Medulla oblongata (tissue), 1 donor: ENCODE results near the gene KIF6.
A peak's percentile ranks its signal among the peaks of the same experiment; 100 is the strongest.

Source experiments
- DNase-seq: peaks from one replicate; pipeline ENCODE4 v3.0.0-alpha.2; 2015; ENCODE audit errors: extremely low spot score

KIF6 gene

DNA sequence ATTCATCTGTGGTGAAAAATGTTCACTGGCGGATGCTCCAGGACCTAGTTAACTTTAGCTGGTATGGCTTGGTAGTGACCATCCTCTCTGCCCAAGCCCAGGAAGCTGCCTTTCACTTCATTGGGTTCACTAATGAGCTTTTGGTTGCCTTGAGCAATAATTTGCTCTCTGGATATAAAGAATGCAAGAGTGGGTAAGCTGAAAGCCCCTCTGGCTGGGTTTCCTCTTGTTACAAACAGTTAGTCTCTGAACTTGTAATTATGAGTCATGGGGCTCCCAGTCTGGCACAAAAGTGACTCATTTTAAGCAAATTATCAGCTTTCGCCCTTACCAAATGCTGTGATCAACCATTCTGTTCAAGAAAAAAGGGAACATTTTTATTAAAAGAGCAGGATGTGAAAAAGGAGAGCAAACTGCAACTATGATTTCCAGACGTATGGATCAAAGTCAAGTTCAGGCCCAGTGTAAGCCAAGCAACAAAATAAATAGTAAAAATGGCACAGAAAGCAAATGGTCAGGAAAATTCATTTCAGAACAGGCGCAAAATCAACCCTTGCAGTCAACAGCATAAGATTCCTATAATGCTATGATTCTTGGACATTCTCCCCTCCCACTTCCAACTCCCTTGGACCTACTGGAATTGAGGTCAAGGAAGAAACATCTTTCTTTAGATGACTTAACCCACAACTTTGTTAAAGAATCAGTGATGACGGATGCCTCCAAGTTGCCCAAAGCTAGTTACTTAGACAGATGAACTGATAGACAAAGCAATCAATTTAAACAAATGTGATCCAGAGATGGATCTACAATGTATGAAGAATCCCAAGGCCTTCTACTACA lies 272.7 kb downstream of the KIF6 start:
- no peak for DNase-seq

GRCh38 chr6:39451831-39452230 lies 273.4 kb downstream of the KIF6 start:
- no peak for DNase-seq

GRCh38 chr6:39449022-39449421 lies 276.2 kb downstream of the KIF6 start:
- no peak for DNase-seq

DNA sequence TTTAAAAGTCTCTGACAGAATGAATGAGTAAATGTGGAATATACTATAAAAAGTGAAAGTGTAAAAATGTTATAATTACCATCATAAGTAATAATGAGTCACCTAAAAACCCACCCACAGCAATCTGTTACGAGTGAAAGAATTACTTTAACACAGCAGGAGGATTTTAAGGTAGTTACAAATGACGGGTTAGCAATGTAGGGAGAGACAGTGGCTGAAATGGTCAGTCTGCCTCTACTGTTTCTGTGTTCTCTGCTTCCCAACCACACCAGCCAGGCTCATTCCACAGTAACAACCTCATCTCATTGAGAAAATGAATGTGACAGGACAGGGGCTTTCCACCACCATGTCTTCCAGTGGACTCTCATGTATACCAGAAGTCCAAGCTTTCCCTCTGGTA lies 278.3 kb downstream of the KIF6 start:
- no peak for DNase-seq

GRCh38 chr6:39445667-39446066 lies 279.5 kb downstream of the KIF6 start:
- no peak for DNase-seq

DNA sequence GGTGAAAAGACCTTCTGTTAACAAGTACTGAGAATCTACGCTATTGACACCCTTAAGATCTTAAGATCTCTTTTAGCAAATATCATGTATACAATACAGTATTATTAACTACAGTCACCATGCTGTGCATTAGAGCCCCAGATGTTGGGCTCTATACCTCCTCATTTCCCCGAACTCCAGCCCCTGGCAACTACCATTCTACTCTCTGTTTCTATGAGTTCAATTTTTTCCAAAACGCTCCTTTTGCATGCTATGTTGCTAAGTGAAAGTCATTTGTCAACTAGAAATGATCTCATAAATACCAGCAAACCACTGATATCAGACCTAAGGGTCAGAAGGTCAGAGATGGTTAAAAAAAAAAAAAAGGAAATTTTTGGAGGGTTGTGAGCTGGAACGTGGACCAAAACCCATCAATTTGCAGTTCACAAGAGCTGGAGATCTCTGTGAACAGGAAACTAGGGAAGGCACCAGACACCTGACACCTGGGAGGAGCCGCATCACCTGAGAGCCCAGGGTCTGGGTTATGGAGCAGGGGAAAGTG lies 280.7 kb downstream of the KIF6 start:
- no peak for DNase-seq

GRCh38 chr6:39441986-39442385 lies 283.2 kb downstream of the KIF6 start:
- DNase-seq = no peak

DNA sequence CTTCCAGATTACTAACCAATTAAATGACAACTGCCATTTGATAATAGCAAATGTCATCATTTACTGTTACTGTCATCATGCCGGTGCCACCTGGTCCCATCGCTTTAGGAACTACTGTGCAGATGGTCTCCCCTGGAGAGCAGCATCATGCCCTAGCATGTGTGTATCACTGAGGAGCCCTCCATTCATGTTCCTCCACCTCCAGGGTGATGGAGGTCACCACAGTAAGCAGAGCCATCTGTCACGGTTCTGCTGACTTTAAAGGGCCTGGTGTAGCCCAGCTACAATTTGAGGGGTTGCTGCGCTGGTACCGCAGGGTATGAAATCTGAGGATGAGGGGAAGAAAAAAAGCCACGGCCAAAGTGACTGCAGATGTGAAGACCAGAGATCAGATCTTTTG lies 283.9 kb downstream of the KIF6 start:
- DNase-seq = no peak

DNA sequence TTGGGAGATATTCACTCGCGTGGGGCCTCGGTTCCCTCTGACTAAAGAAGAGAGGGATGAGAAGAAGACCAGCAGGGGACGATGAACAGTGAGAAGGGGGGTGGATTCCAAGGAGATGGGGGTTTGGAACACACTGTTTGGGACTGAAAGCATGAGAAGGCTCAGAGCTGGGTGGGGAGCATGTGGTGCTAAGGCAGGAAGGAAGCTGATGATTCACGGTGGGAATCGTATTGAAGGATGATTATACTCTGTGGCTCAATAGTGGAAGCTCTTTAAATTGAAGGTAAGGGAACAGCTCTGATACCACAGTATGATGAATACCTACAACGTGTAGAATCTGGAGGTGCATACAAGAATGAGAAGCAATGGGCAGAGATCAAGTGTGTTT lies 285.2 kb downstream of the KIF6 start:
- DNase-seq = no peak

GRCh38 chr6:39439342-39440038 lies 285.7 kb downstream of the KIF6 start:
- DNase-seq = no peak

GRCh38 chr6:39433630-39434029 lies 291.6 kb downstream of the KIF6 start:
- DNase-seq = no peak

DNA sequence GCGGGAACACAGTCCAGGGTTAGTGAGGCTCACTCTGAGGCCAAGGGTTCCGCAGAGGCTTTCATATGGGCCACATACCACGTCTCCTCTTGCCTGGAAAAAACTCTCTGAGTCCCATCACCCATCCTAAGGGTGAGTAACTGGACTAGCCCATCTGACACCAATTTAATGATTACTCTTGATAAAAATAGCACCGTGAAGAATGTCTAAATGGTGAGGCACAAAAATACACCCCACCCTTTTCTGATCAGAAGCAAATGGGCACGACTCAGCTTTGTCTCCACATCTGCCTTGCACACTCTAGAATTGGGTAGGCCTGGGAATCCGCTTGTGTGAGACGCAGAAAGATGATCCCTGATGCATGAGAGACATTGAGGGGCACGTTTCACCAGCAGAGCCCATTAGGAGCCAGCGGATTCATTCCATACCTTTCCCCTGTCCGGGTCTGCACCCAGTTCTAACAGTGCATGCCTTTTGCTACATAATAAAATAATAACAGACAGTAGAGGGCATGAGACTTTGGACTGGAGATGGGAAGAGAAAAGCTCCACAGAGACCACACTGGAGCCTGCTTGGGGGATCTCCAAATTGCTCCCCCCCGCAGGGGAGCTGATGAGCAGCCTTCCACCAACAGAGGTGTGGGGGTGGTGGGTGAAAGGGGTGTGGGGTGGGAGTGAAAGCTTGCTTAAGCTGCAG lies 292.7 kb downstream of the KIF6 start:
- DNase-seq = no peak

DNA sequence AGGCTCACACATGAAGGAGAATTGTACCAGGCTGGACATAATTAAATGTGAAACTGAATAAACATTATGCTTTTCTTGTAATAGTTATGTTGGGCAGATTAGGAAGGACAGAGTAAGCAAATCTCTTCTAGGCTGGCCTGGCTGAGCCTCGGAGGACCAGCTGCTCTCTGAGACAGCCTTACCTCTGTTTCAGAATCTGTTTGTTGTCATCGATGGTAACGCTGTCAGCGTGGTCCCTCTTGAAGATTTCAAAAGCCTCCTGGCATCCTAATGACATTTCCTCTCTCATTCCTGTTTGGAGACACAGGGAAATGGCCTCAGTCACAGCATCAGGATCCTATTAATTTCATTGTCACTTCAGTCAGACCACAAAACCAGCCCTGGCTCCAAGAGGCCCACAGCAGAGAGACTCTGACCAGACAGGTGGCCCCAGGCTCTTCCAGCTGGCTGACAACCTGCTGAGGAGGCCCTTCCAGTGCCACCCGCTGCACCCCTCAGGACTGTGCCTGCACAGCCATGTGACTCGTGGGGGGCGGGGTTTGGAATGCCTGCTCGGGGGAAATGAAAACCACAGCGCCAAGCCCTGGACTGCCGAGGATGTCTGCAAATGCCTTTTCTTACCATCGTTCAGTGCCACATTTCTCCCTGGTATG lies 294.2 kb downstream of the KIF6 start:
- DNase-seq = peak; percentile 84

GRCh38 chr6:39430446-39430845 lies 294.8 kb downstream of the KIF6 start:
- no peak for DNase-seq

DNA sequence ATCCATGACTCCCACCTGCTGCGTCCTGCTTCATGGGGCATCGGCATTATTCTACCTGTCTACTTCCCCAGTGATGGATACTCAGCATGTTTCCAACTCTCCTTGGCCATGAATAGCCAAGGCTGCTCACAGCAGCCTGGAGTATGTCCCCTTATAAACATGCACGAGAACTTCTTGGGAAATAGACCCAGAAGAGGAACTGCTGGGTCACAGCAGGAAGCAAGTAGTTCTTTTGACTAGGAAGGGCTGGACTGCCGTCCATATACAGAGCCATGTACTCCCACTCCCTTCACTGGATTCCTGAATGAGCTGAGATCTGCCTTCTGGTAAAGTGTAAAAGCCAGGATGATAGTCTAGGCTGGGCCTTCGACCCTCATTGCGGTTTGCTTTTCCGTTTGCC lies 296.4 kb downstream of the KIF6 start:
- no peak for DNase-seq

DNA sequence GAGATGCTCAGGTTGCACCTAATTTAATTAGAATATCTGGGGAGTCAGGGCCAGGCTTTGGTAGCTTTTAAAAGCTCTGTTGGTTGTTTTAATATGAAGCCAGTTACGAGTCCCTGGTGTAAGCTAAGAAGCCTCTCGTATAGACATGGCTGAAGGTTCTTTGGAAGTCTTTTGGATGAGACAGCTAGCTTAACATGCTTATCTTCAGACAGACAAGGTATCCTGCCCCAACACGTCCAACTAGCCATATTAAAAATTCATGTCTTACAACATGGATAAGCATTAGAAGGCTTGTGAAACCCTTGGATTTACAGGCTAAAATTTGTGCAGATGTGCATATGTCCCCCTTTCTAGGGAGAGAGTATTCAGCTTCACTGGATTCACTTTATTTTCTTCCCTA lies 297.1 kb downstream of the KIF6 start:
- no peak for DNase-seq

- DNase-seq = peak; percentile 68
Measured at GRCh38 chr6:39426073-39426456, 299.1 kb downstream of the KIF6 start.

DNA sequence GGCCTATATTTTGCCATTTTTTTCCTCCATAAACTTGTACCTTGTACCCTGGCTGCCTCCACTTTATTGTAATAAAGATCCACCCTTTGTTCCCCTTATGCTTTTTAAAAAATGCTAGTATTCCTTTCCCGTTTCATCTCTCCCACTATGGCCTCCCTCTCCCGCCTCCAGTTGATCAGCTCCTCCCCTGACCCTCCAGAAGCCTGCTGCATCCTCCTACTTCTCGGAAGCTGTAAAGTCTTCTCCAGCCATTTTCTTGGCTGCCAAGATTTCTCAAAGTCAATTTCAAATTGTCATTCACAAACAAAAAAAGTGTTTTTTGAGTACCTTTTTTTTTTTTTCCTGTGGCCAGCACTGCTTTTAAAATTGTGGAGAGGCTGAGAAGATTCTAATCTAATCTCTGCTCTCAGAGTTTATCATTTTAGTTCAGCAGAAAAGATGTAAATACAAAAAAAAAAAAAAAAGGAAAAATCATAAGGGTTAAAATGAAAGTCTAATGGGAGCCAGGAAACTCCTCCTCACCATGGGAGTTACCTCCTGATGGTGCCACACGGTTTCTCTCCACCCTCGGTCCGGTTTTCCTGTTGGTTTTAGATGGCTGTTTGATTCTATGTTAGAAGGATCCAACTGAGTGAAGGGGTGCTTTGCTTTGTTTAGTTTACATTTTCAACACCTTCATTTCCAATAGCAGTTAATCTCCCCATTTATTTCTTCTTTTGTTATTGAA lies 299.7 kb downstream of the KIF6 start:
- DNase-seq = no peak

GRCh38 chr6:39424831-39425230 lies 300.4 kb downstream of the KIF6 start:
- DNase-seq = no peak

GRCh38 chr6:39422238-39422637 lies 303.0 kb downstream of the KIF6 start:
- DNase-seq = no peak
